ENCODE measurements around the gene ITGB3BP. TPM values are rescaled to one million over a fixed set of nuclear protein-coding genes. Genes with fewer than 3 reads are reported as not detected.

Gene ITGB3BP
- total RNA-seq, 1 experiment from 2014 or later: 50.2 TPM

GRCh38 chr1:63557365-63557987, 34.5 kb upstream of the ITGB3BP start (continued):
- TF ChIP-seq AFF4 (CRISPR knock-in tag; IDR thresholded peaks at IDR 0.05; ENCODE audit: borderline replicate concordance): no peak

GRCh38 chr1:63555480-63555879, 32.5 kb upstream of the ITGB3BP start:
- no peak overlapping the region for H3K4me3 Mint-ChIP-seq
- DNase-seq (ENCODE audit: low spot score): no peak
- peaks cover 3% of the 10 kb centered on the region; the same call in 1 of the 2 replicates for H3K36me3 Mint-ChIP-seq
- H3K27me3 Mint-ChIP-seq (ENCODE audit: low read depth): no peaks in the 10 kb centered on the region
- POLR2A ChIA-PET: interaction anchor here (0.6 kb wide), 1 partner anchor 10 kb away, joined by 3 read pairs; no protein-coding TSS in a partner anchor
- no peak overlapping the region for H3K27ac Mint-ChIP-seq
- H3K9me3 Mint-ChIP-seq: peaks cover 10% of the 10 kb centered on the region
- no peak for ATAC-seq
- peaks cover 5% of the 10 kb centered on the region for H3K4me1 Mint-ChIP-seq
- CTCF ChIA-PET: interaction anchor here (1.0 to 2.2 kb wide), 2 partner anchors 8 to 19 kb away, joined by 3 to 8 read pairs; no protein-coding TSS in a partner anchor
- TF ChIP-seq ZNF263 (CRISPR knock-in tag; IDR thresholded peaks at IDR 0.05; ENCODE audit: low read depth): no peak
- no peak for TF ChIP-seq MLX (CRISPR knock-in tag; IDR thresholded peaks at IDR 0.05)
- no peak for TF ChIP-seq TEAD4 (CRISPR knock-in tag; IDR thresholded peaks at IDR 0.05)
- TF ChIP-seq ELF4 (CRISPR knock-in tag; IDR thresholded peaks at IDR 0.05; ENCODE audit: low read depth): no peak
- no peak for TF ChIP-seq HMGXB4 (CRISPR knock-in tag; IDR thresholded peaks at IDR 0.05)
- TF ChIP-seq TP53 (CRISPR knock-in tag; IDR thresholded peaks at IDR 0.05): no peak
- TF ChIP-seq CTCF (IDR thresholded peaks at IDR 0.05): no peak
- TF ChIP-seq IRF2 (CRISPR knock-in tag; IDR thresholded peaks at IDR 0.05; ENCODE audit: borderline replicate concordance, low read depth): no peak
- no peak for TF ChIP-seq USF2 (CRISPR knock-in tag; IDR thresholded peaks at IDR 0.05)
- no peak for TF ChIP-seq E2F4 (CRISPR knock-in tag; IDR thresholded peaks at IDR 0.05; ENCODE audit: borderline replicate concordance, low read depth)
- no peak for TF ChIP-seq EMX1 (CRISPR knock-in tag; IDR thresholded peaks at IDR 0.05)
- TF ChIP-seq CREB1 (CRISPR knock-in tag; IDR thresholded peaks at IDR 0.05): no peak
- TF ChIP-seq GTF2I (CRISPR knock-in tag; conservative IDR thresholded peaks at IDR 0.05): no peak
- TF ChIP-seq FOXJ3 (CRISPR knock-in tag; IDR thresholded peaks at IDR 0.05; ENCODE audit: borderline replicate concordance): no peak
- no peak for TF ChIP-seq ATF1 (CRISPR knock-in tag; IDR thresholded peaks at IDR 0.05)
- no peak for TF ChIP-seq SP1 (CRISPR knock-in tag; conservative IDR thresholded peaks at IDR 0.05)
- TF ChIP-seq PRRX2 (CRISPR knock-in tag; IDR thresholded peaks at IDR 0.05): no peak
- TF ChIP-seq CREM (CRISPR knock-in tag; IDR thresholded peaks at IDR 0.05): no peak
- TF ChIP-seq NFYB (CRISPR knock-in tag; conservative IDR thresholded peaks at IDR 0.05; ENCODE audit: low read depth): no peak
- no peak for TF ChIP-seq ATF6 (CRISPR knock-in tag; IDR thresholded peaks at IDR 0.05)
